Stomach (tissue), 9 donors: ENCODE data around the gene SDK2. TPM values are rescaled to one million over a fixed set of nuclear protein-coding genes. Genes with fewer than 3 reads are reported as not detected.

Experiments used
- DNase-seq, 2 donors: peaks; one replicate each; pipeline versions ENCODE4 v3.0.0 to v3.0.0-alpha.2; 2013 to 2019
- H3K27ac ChIP-seq, 5 donors: fragments of 200-600 bp in 4 of 5; sonication (generic) in 4 of 5; one replicate each; pipeline ENCODE4 v1.5.1; 2013 to 2019; ENCODE audit warnings: mild to moderate bottlenecking in 1 of 5, moderate library complexity in 1 of 5
- H3K27me3 ChIP-seq, 3 donors: fragments of 200-600 bp; sonication (generic); one replicate each; pipeline ENCODE4 v1.5.1; 2017 to 2019; ENCODE audit warnings: mixed run types in 1 of 3
- H3K36me3 ChIP-seq, 4 donors: fragments of 200-600 bp; sonication (generic); 1 replicate in 3 of 4; 2 replicates in 1 of 4; pipeline ENCODE4 v1.5.1; 2016 to 2019
- H3K4me1 ChIP-seq, 4 donors: fragments of 200-600 bp; sonication (generic); one replicate each; pipeline ENCODE4 v1.5.1; 2016 to 2019
- H3K4me3 ChIP-seq, 4 donors: fragments of 200-600 bp; sonication (generic) in 3 of 4; one replicate each; pipeline ENCODE4 v1.5.1; 2016 to 2019; ENCODE audit warnings: mild to moderate bottlenecking in 1 of 4
- H3K9me3 ChIP-seq, 4 donors: fragments of 200-600 bp; sonication (generic); one replicate each; pipeline ENCODE4 v1.5.1; 2016 to 2019
- EP300 ChIP-seq: sonication (generic); formaldehyde crosslinking; IDR thresholded peaks from one replicate; pipeline ENCODE4 v1.6.1; 2017; ENCODE audit warnings: antibody characterized with exemption
- POLR2A ChIP-seq, 4 donors: fragments of 450-650 bp; IDR thresholded peaks; one replicate each; pipeline ENCODE4 v1.6.1; 2016; ENCODE audit warnings: antibody characterized with exemption in 4 of 4, control low read depth in 2 of 4, mild to moderate bottlenecking in 1 of 4, moderate library complexity in 1 of 4
- POLR2AphosphoS5 ChIP-seq, 3 donors: sonication (generic); formaldehyde crosslinking; IDR thresholded peaks; one replicate each; pipeline ENCODE4 v1.6.1; 2016; ENCODE audit warnings: antibody characterized with exemption in 3 of 3
- WGBS, 5 donors: extraction: QIAGEN DNeasy Blood & Tissue Kit in 3 of 5; methylation state at CpG; one replicate each; pipeline versions ENCODE4 v1.1.5 to v1.1.7; 2013 to 2018; 5-methylcytosine and 5-hydroxymethylcytosine counted together
- intact Hi-C: fragments of 100-400 bp; cut with DNase I; formaldehyde crosslinking; loops from one replicate; pipeline ENCODE4 v1.15.1; 2023; ENCODE audit warnings: low total_unique reads
- polyA plus RNA-seq, 3 donors: library from polyadenylated mRNA; stranded (reverse); fragments of 200-250 nt; gene quantifications; one replicate each; pipeline ENCODE4 v1.2.3, GENCODE V29; 2013
- total RNA-seq, 5 donors: library from RNA; depleted of rRNA; stranded (reverse); fragments of >200 nt; gene quantifications; one replicate each; pipeline versions ENCODE4 v1.1.0 to v1.2.3, GENCODE V29; 2014 to 2016
- TF ChIP-seq, protein P1 (sequence below), 7 experiments: fragments of 450-650 bp in 4 of 7; fragments of 200-600 bp in 3 of 7; sonication (generic) in 3 of 7; IDR thresholded peaks; one replicate each; pipeline ENCODE4 v1.5.1; 2016 to 2019; ENCODE audit warnings: antibody characterized with exemption in 7 of 7, control low read depth in 2 of 7, mild to moderate bottlenecking in 1 of 7
- donor health status: healthy with polysubstance abuse.
- donor health status: Bipolar disorder and iron deficiency.
- donor health status: healthy.

The SDK2 gene
- total and polyA plus RNA-seq, 8 donors, result under 0.01 to 9.6 (median 0.44) TPM; not detected in 1

DNA sequence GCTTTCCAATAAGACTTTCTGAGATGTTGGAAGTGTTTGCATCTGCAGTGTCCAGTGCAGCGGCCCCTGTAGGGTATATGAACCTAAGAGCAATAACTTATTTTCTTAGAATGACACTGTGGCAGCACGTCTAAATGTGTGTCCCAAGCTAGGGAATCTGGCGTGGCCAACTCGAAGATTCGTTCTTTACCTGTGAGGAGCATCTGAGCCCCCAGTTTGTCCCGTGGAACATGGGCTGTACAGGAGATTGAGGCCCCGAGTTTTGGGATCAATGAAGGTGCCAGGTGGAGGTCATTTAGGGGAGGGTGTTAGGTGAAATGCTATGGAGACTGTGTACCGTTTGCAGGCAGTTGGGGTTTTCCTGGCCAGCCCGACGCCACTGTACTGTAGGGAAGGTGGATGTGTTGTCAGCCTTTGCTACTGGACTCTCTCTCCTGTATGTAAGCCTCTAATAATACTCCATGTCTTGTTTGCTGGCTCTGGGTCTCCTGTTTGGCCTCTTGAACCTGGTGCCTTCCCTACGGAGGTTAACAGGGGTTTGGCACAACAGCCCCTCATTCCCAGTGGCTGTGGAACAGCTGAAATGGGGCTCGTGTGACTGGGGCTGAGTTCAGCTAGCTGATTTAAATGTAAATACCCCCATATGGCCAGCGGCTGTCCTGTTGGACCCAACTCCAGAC lies 45.5 kb upstream of the SDK2 start:
- no peaks in the 10 kb centered on the region for H3K36me3 ChIP-seq
- no peak overlapping the region for H3K4me3 ChIP-seq
- H3K27me3 ChIP-seq, result peaks cover 0 to 8% (median 0%) of the 10 kb centered on the region in 3 donors
- no peaks in the 10 kb centered on the region for H3K9me3 ChIP-seq
- 72 to 85% (median 78%) methylated on average over 13 of the region's 13 CpGs for WGBS, 5 donors
- intact Hi-C loops, result no loop called here
- H3K4me1 ChIP-seq, result no peaks in the 10 kb centered on the region
- no peak for DNase-seq
- no peak overlapping the region for H3K27ac ChIP-seq
- TF ChIP-seq POLR2A (IDR thresholded peaks at IDR 0.05) (no peak), POLR2AphosphoS5 (IDR thresholded peaks at IDR 0.05) (no peak), EP300 (no peak)
- TF ChIP-seq, protein P1, sequence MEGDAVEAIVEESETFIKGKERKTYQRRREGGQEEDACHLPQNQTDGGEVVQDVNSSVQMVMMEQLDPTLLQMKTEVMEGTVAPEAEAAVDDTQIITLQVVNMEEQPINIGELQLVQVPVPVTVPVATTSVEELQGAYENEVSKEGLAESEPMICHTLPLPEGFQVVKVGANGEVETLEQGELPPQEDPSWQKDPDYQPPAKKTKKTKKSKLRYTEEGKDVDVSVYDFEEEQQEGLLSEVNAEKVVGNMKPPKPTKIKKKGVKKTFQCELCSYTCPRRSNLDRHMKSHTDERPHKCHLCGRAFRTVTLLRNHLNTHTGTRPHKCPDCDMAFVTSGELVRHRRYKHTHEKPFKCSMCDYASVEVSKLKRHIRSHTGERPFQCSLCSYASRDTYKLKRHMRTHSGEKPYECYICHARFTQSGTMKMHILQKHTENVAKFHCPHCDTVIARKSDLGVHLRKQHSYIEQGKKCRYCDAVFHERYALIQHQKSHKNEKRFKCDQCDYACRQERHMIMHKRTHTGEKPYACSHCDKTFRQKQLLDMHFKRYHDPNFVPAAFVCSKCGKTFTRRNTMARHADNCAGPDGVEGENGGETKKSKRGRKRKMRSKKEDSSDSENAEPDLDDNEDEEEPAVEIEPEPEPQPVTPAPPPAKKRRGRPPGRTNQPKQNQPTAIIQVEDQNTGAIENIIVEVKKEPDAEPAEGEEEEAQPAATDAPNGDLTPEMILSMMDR (IDR thresholded peaks at IDR 0.05), result no peak

DNA sequence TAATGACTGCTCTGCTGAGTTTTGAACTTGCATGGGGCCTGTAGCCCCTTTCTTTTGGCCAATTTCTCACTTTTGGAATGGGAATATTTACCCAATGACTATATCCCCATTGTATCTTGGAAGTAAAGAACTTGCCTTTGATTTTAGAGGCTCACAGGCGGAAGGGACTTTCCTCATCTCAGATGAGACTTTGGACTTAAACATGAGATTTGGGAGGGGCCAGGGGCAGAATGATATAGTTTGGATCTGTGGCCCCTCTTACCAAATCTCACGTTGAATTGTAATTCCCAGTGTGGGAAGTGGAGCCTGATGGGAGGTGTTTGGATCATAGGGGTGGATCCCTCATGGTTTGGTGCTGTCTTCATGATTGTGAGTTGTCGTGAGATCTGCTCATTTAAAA lies 42.7 kb upstream of the SDK2 start:
- H3K27me3 ChIP-seq, result peaks cover 0 to 17% (median 0%) of the 10 kb centered on the region in 3 donors
- intact Hi-C loops, result no loop called here
- no peak for DNase-seq
- peaks cover 0 to 11% (median 11%) of the 10 kb centered on the region in 4 donors for H3K9me3 ChIP-seq
- no peak overlapping the region for H3K27ac ChIP-seq
- no peak for TF ChIP-seq POLR2A (IDR thresholded peaks at IDR 0.05)
- no peak for TF ChIP-seq POLR2AphosphoS5 (IDR thresholded peaks at IDR 0.05)
- TF ChIP-seq, protein P1 (IDR thresholded peaks at IDR 0.05), result no peak
- no peak for TF ChIP-seq EP300
- no peaks in the 10 kb centered on the region for H3K36me3 ChIP-seq
- no peaks in the 10 kb centered on the region for H3K4me1 ChIP-seq
- H3K4me3 ChIP-seq, result no peak overlapping the region
- WGBS, 5 donors, result 49 to 73% (median 54%) methylated on average over 3 of the region's 3 CpGs

DNA sequence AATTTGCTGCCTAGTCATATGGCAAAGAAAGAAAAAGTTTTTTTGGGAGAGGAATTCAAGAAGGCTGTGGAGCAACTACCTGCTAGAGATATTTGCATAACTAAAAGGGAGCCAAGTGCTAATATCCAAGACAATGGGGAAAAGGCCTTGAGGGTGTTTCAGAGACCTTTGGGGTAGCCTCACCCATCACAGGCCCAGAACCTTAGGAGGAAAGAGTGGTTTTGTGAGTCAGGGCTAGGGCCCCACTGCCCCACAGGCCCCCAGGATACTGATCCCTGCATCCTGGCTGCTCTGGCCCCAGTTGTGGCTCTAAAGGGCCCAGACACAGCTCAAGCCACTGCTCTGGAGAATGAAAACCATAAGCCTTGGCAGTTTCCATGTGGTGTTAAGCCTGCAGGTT lies 41.9 kb upstream of the SDK2 start:
- H3K4me1 ChIP-seq, result no peaks in the 10 kb centered on the region
- TF ChIP-seq, protein P1 (IDR thresholded peaks at IDR 0.05), result no peak
- TF ChIP-seq POLR2AphosphoS5 (IDR thresholded peaks at IDR 0.05) (no peak), POLR2A (IDR thresholded peaks at IDR 0.05) (no peak), EP300 (no peak)
- peaks cover 0 to 20% (median 17%) of the 10 kb centered on the region in 4 donors for H3K9me3 ChIP-seq
- DNase-seq, result no peak
- H3K27ac ChIP-seq, result no peak overlapping the region
- intact Hi-C loops, result no loop called here
- no peak overlapping the region for H3K4me3 ChIP-seq
- H3K27me3 ChIP-seq, result peaks cover 0 to 15% (median 0%) of the 10 kb centered on the region in 3 donors
- H3K36me3 ChIP-seq, result no peaks in the 10 kb centered on the region

DNA sequence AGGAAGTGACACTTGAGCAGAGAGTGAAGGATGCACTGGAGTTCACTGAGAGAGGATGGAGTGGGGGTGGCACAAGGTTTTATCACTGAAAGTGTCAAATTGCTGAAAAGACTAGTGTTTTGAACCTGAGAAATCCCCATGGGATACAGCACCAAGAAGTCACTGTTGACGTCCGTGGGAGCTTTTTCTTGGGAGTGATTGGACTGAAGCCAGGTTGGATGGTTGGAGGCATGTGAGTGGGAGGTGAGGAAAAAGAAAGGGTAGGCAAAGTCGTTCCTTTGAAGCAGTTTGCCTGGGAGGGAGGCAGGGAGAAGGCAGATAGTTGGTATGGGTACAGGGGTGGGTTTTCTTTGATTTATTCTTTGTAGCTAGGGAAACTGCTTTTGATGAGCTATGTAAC lies 39.9 kb upstream of the SDK2 start:
- Histone ChIP-seq H3K27ac (no peak overlapping the region), H3K36me3 (no peaks in the 10 kb centered on the region), H3K27me3 (peaks cover 0 to 13% (median 0%) of the 10 kb centered on the region in 3 donors), H3K4me1 (no peaks in the 10 kb centered on the region), H3K9me3 (peaks cover 0 to 27% (median 20%) of the 10 kb centered on the region in 4 donors), H3K4me3 (no peak overlapping the region)
- no peak for DNase-seq
- intact Hi-C loops, result no loop called here
- TF ChIP-seq EP300, result no peak
- TF ChIP-seq POLR2AphosphoS5 (IDR thresholded peaks at IDR 0.05), result no peak
- TF ChIP-seq, protein P1 (IDR thresholded peaks at IDR 0.05), result no peak
- TF ChIP-seq POLR2A (IDR thresholded peaks at IDR 0.05), result no peak
- WGBS, 5 donors, result 20 to 50% (median 39%) methylated on average over 3 of the region's 3 CpGs
